ENCODE data around the gene STX18.

GRCh38 chr4:4477796-4478195, 64.1 kb downstream of the STX18 start:
- TF ChIP-seq CTCF (IDR thresholded peaks at IDR 0.05) = no peak
- no peak for TF ChIP-seq POLR2A (IDR thresholded peaks at IDR 0.05)
